PC-9 (cell line): ENCODE results near the gene SAMD15. TPM values are rescaled to one million over a fixed set of nuclear protein-coding genes. Genes with fewer than 3 reads are reported as not detected.

ENCODE experiments used
- BruUV-seq: library from RNA; stranded (reverse); fragments of 400-500 nt; replicated peaks from 2 replicates; lab custom pipeline; 2021; lab: Mats Ljungman, UMichigan
- CTCF ChIA-PET: fragments of 300-600 bp; sonication (Branson Sonifier 250); formaldehyde crosslinking; loops from one replicate; lab custom pipeline; 2022; ENCODE audit warnings: antibody characterized with exemption; lab: Charles Lee
- POLR2A ChIA-PET: fragments of 300-600 bp; sonication (Branson Sonifier 250); formaldehyde crosslinking; loops from one replicate; lab custom pipeline; 2022; ENCODE audit warnings: antibody characterized with exemption; ENCODE audit not compliant: unreplicated experiment; lab: Charles Lee
- DNase-seq, 2 experiments: peaks; one replicate each; pipeline versions ENCODE4 v3.0.0 to v3.0.0-alpha.2; 2015 to 2022; ENCODE audit warnings: mixed read lengths in 1 of 2
- H2AFZ ChIP-seq: fragments of 200-600 bp; sonication (generic); 2 replicates; pipeline ENCODE4 v1.8.1; 2017; ENCODE audit warnings: antibody characterized with exemption
- H3F3A ChIP-seq: fragments of 200-600 bp; sonication (generic); 2 replicates; pipeline ENCODE4 v1.8.1; 2017; ENCODE audit warnings: antibody characterized with exemption, mild to moderate bottlenecking, low read depth; ENCODE audit not compliant: insufficient read depth
- H3K27ac ChIP-seq: fragments of 200-600 bp; sonication (generic); 2 replicates; pipeline ENCODE4 v1.6.1; 2016; ENCODE audit warnings: mixed run types
- H3K27me3 ChIP-seq: fragments of 200-600 bp; sonication (generic); 2 replicates; pipeline ENCODE4 v1.6.1; 2016; ENCODE audit warnings: low read depth, mixed run types; ENCODE audit not compliant: insufficient read depth
- H3K36me3 ChIP-seq: fragments of 200-600 bp; sonication (generic); 2 replicates; pipeline ENCODE4 v1.6.1; 2016; ENCODE audit warnings: low read depth, mixed run types
- H3K4me1 ChIP-seq: fragments of 200-600 bp; sonication (generic); replicated peaks from 2 replicates; pipeline ENCODE4 v1.6.1; 2016; ENCODE audit warnings: mixed run types; ENCODE audit not compliant: insufficient read depth
- H3K4me2 ChIP-seq: fragments of 200-600 bp; sonication (generic); 2 replicates; pipeline ENCODE4 v1.6.1; 2017; ENCODE audit warnings: mixed run types
- H3K4me3 ChIP-seq: fragments of 200-600 bp; sonication (generic); 2 replicates; pipeline ENCODE4 v1.6.1; 2016; ENCODE audit warnings: mixed run types
- H3K79me2 ChIP-seq: fragments of 200-600 bp; sonication (generic); 2 replicates; pipeline ENCODE4 v1.6.1; 2017; ENCODE audit warnings: low read depth, mixed run types
- H3K9me2 ChIP-seq: fragments of 200-600 bp; sonication (generic); 2 replicates; pipeline ENCODE4 v1.8.1; 2017; ENCODE audit warnings: mild to moderate bottlenecking; ENCODE audit not compliant: insufficient read depth
- H3K9me3 ChIP-seq: fragments of 200-600 bp; sonication (generic); 2 replicates; pipeline ENCODE4 v1.8.1; 2016; ENCODE audit warnings: low read depth; ENCODE audit not compliant: insufficient read depth
- H4K20me1 ChIP-seq: fragments of 200-600 bp; sonication (generic); 2 replicates; pipeline ENCODE4 v1.8.1; 2017; ENCODE audit not compliant: insufficient read depth
- CTCF ChIP-seq: fragments of 200-600 bp; sonication (generic); conservative IDR thresholded peaks from 2 replicates; pipeline ENCODE4 v1.6.1; 2017; ENCODE audit warnings: mixed run types, antibody characterized with exemption, mild to moderate bottlenecking, moderate library complexity
- EZH2 ChIP-seq: fragments of 200-600 bp; sonication (generic); IDR thresholded peaks from 2 replicates; pipeline ENCODE4 v1.8.0; 2017; ENCODE audit warnings: antibody characterized with exemption, low read depth
- intact Hi-C: fragments of 100-400 bp; cut with micrococcal nuclease; formaldehyde crosslinking; loops from one replicate; pipeline ENCODE4 v1.10.0; 2022; ENCODE audit not compliant: unreplicated experiment
- total RNA-seq: library from RNA; stranded (reverse); gene quantifications from 2 replicates; pipeline ENCODE4 v1.2.3, GENCODE V29; 2021

Gene SAMD15
- total RNA-seq, 1 experiment from 2014 or later: 7.8 TPM

- TF ChIP-seq CTCF (no peak), EZH2 (no peak)
- no TSS peak for BruUV-seq
- H3K79me2 ChIP-seq: no peaks in the 10 kb centered on the region
- no peak for DNase-seq
- no peak overlapping the region for H3K4me3 ChIP-seq
- intact Hi-C loops: no loop called here
- ChIA-PET CTCF (interaction anchor here (1.0 kb wide), 1 partner anchor 74 kb away, joined by 3 read pairs; no protein-coding TSS in a partner anchor), POLR2A (interaction anchor here (0.7 kb wide), 1 partner anchor 38 kb away, joined by 5 read pairs; no protein-coding TSS in a partner anchor)
- no peaks in the 10 kb centered on the region for H3K9me3 ChIP-seq
- no peaks in the 10 kb centered on the region for H4K20me1 ChIP-seq
- no peaks in the 10 kb centered on the region; the same call in 1 of the 2 replicates for H3F3A ChIP-seq
- no peak overlapping the region for H3K4me2 ChIP-seq
- H3K36me3 ChIP-seq: no peaks in the 10 kb centered on the region
- no peaks in the 10 kb centered on the region for H3K9me2 ChIP-seq
- H3K27ac ChIP-seq: no peak overlapping the region
- no peaks in the 10 kb centered on the region for H3K4me1 ChIP-seq
- no peak overlapping the region for H2AFZ ChIP-seq
- H3K27me3 ChIP-seq: no peaks in the 10 kb centered on the region
Observed at GRCh38 chr14:77390188-77390587, 13.0 kb downstream of the SAMD15 start.

GRCh38 chr14:77400216-77400615 is 23.0 kb downstream of the SAMD15 start:
- no peaks in the 10 kb centered on the region for H3K27me3 ChIP-seq
- H3K4me3 ChIP-seq: no peak overlapping the region
- POLR2A ChIA-PET: no interaction called here
- CTCF ChIA-PET: no interaction called here
- H3K27ac ChIP-seq: no peak overlapping the region
- H2AFZ ChIP-seq: no peak overlapping the region
- no TSS peak for BruUV-seq
- H3F3A ChIP-seq: no peaks in the 10 kb centered on the region
- DNase-seq: no peak
- H3K36me3 ChIP-seq: no peaks in the 10 kb centered on the region
- no peaks in the 10 kb centered on the region for H3K4me1 ChIP-seq
- no peaks in the 10 kb centered on the region for H3K9me2 ChIP-seq
- TF ChIP-seq CTCF (no peak), EZH2 (no peak)
- H4K20me1 ChIP-seq: no peaks in the 10 kb centered on the region
- intact Hi-C loops: no loop called here
- H3K79me2 ChIP-seq: no peaks in the 10 kb centered on the region
- no peak overlapping the region for H3K4me2 ChIP-seq
- H3K9me3 ChIP-seq: no peaks in the 10 kb centered on the region

- Histone ChIP-seq H3K4me1 (0 out of 2 replicates have a peak, but pooled peaks cover 7% of the 10 kb centered on the region), H3F3A (no peaks in the 10 kb centered on the region), H3K4me2 (no peak overlapping the region), H3K4me3 (no peak overlapping the region), H3K9me3 (no peaks in the 10 kb centered on the region), H2AFZ (no peak overlapping the region), H3K36me3 (no peaks in the 10 kb centered on the region), H3K9me2 (no peaks in the 10 kb centered on the region), H3K27me3 (no peaks in the 10 kb centered on the region), H3K79me2 (no peaks in the 10 kb centered on the region), H3K27ac (no peak overlapping the region), H4K20me1 (no peaks in the 10 kb centered on the region)
- intact Hi-C loops: no loop called here
- POLR2A ChIA-PET: no interaction called here
- no peak for DNase-seq
- CTCF ChIA-PET: no interaction called here
- no TSS peak for BruUV-seq
- TF ChIP-seq CTCF: no peak
- TF ChIP-seq EZH2: no peak
Observed at GRCh38 chr14:77403768-77404167, 26.6 kb downstream of the SAMD15 start.
